NCI-H1092 treated with DMSO at 0.1 percent for 48 hours (cell line): Measurements from ENCODE around the gene NT5C1B.
"Not testable (repeated sequence)": the region's sequence is repeated elsewhere in the genome, so short reads cannot be mapped to it uniquely, and the experiment has no call there.

ENCODE experiments used
- DNase-seq: peaks from one replicate; lab custom pipeline; 2025; lab: John Stamatoyannopoulos, UW

Gene NT5C1B

GRCh38 chr2:18589354-18589753 lies at the start of gene NT5C1B:
NT5C1B (minus strand) TSS chr2:18589569; CDS start chr2:18589468, 101 bp downstream.
- DNase-seq, result no peak

DNA sequence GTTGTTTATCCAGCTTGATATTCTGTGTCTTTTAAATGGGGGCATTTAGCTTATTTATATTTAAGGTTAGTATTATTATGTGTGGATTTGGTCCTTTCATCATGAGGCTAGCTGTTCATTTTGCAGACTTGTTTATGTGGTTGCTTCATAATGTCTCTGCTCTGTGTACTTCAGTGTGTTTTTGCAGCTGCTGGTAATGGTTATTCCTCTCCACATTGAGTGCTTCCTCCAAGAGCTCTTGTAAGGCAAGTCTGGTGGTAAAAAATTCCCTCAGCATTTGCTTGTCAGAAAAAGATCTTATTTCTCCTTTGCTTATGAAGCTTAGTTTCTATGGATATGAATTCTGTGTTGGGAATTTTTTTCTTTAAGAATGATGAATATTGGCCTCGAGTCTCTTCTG lies 47.8 kb upstream of the NT5C1B start:
- DNase-seq, result no peak

DNA sequence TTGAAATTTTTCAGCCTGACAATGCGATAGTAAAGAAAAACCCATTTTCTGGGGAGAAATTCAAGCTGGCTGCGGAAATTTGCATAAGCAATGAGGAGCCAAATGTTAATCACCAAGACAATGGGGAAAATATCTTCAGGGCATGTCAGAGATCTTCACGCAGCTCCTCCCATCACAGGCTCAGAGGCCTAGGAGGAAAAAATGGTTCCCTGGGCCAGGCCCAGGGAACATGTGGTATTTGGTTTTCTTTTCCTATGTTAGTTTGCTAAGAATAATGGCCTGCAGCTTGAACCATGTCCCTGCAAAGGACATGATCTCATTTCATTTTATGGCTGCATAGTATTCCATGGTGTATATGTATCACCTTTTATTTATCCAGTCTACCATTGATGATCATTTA lies 43.3 kb upstream of the NT5C1B start:
- DNase-seq, result not testable (repeated sequence)

GRCh38 chr2:18630941-18631340 lies 41.6 kb upstream of the NT5C1B start:
- DNase-seq, result no peak

GRCh38 chr2:18630541-18630940 lies 41.2 kb upstream of the NT5C1B start:
- DNase-seq, result no peak

DNA sequence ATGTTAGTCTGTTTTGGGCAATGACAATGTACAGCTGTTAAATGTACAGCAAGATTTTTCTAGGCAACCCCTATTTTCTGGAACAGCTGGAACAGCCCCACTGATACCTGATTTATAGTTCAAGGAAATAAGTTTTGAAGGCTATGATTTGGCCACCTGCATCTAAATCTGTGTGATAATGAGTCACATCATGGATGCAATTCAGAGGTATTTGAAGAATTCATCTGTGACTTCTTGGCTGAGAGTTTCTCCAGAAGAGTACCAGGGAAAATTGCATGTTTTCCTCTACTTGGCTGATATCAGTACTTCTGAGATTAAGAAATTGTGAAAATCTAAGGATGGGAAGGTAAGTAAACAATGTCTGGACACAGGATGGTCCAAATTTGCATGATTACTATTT lies 40.7 kb upstream of the NT5C1B start:
- no peak for DNase-seq

- DNase-seq, result no peak
These were observed 37.7 kb upstream of the NT5C1B start for GRCh38 chr2:18626958-18627650.

DNA sequence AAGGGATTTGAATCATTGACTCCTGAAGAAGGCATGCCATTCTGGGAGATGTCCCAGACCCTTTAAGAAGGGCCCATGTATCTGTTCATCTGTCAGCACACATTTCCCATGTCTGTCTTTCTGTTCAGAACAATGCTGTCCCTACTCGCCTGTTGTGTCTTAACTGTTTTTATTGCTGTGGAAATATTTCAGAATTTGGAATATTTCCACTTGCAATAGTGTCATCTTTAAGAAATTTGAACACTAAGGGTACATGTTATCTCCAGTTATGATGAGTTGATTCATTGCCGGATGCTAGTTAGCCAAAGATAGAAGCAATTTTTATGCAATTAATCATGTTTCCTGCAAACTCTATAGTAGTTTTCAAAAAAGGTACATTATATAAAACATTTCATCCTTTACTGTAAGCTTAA lies 36.9 kb upstream of the NT5C1B start:
- DNase-seq, result no peak

GRCh38 chr2:18625563-18625962 lies 36.2 kb upstream of the NT5C1B start:
- no peak for DNase-seq

GRCh38 chr2:18623782-18624181 lies 34.4 kb upstream of the NT5C1B start:
- DNase-seq, result no peak

- DNase-seq, result no peak
These were observed 31.7 kb upstream of the NT5C1B start for GRCh38 chr2:18620867-18621632.

- no peak for DNase-seq
These were observed 29.7 kb upstream of the NT5C1B start for GRCh38 chr2:18619091-18619490.

- DNase-seq, result no peak
These were observed 24.7 kb upstream of the NT5C1B start for GRCh38 chr2:18614041-18614440.

DNA sequence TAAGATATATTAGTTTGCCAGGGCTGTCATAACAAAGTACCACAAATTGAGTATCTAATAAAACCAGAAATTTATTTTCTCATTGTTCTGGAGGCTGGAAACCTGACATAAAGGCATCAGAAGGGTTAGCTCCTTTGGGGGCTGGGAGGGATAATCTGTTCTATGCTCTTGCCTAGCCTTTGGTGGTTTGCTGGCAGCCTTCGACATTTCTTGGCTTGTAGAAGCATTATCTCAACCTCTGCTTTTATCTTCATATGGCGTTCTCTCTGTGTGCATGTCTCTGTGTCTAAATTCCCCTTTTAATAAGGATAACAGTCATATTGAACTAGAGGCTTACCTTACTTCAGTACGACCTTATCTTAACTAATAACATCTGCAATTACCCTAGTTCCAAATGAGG lies 22.8 kb upstream of the NT5C1B start:
- DNase-seq, result no peak

DNA sequence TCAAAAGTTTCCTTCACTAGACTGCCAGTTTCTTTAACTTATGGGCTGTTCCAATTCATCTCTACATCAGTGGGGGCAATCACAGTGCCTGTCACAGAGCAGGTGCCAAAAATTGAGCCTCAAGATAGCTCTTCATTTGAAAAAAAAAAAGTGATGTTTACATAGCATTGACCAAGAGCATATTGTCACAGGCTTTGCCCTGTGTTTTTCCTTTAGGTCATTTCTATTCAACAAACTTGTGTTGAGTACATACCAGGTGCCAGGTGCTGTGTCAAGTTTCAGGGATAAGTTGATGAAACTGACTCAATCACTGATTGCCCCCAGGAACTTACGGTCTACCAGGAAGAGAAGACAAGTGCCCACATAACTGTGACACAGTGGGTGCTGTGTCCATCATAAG lies 22.2 kb upstream of the NT5C1B start:
- DNase-seq, result no peak

DNA sequence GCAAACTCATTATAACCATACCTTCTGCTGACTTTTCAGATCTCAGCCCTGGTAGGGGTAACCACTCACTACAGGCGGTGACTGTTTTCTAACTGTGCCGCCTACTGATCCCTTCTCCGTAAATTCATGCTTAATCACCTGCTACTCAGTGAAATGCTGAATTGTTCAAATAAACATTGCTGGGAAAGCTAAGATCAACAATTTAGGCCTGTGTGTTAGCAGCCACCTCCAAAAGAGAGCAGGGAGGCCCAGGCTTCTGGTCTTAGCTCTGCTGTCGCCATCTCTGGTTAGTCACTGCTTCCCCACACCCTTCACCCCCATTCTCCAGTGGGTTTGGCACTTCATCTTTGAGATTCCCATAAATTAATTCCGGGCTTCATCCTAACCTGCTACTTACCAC lies 21.8 kb upstream of the NT5C1B start:
- DNase-seq, result no peak

DNA sequence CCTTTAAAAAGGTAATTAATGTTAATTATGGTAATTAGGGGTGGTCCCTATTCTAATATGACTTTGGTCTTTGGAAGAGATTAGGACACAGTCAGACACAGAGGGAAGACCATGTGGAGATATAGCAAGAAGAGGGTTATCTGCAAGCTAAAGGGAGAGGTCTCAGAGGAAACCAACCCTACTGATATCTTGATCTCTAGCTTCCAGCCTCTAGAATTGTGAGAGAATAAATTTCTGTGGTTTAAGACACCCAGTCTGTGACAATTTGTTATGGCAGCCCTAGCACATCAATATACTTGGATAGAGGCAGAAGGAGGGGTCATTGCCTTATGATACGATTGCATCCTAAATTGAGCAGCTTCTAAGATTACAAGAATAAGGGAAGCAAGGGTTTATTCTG lies 21.3 kb upstream of the NT5C1B start:
- DNase-seq, result no peak

- no peak for DNase-seq
These were observed 20.7 kb upstream of the NT5C1B start for GRCh38 chr2:18610090-18610489.

DNA sequence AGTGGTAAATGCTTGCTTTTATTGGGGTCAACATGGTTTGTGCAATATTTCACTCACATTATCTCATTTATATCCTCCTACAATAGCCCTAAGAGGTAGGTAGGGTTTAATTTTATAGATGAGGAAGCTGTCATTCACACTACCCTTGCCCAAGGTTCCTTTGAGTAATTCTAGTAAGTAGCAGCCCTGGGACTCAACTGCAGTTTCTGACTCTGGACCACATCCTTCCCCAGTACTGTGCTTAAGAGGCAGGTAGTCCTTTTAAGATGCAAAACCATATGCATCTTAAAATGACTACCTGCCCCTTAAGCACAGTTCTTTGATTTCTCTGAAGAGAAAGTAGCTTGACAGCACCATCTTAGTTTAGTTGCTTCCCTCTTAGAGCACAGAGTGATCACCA lies 15.7 kb upstream of the NT5C1B start:
- no peak for DNase-seq

- DNase-seq, result no peak
These were observed 15.1 kb upstream of the NT5C1B start for GRCh38 chr2:18604531-18604885.

- no peak for DNase-seq
These were observed 14.6 kb upstream of the NT5C1B start for GRCh38 chr2:18603854-18604530.

- no peak for DNase-seq
These were observed 12.9 kb upstream of the NT5C1B start for GRCh38 chr2:18602298-18602697.

GRCh38 chr2:18600255-18600613 lies 10.9 kb upstream of the NT5C1B start:
- DNase-seq, result no peak
